Astrocyte of the spinal cord (primary cell): ENCODE measurements around the gene MAP4K1.

ENCODE experiments used
- DNase-seq: peaks from one replicate; pipeline ENCODE4 v3.0.0; 2011; ENCODE audit warnings: low read depth, low spot score
- H3K4me3 ChIP-seq: 2 replicates; pipeline ENCODE4 v1.5.1; 2011; ENCODE audit warnings: low read depth, mild to moderate bottlenecking, low read length, moderate library complexity
- CTCF ChIP-seq: IDR thresholded peaks from 2 replicates; pipeline ENCODE4 v1.5.1; 2012; ENCODE audit warnings: low read depth, mild to moderate bottlenecking, low read length, inconsistent platforms
- in situ Hi-C: cut with HindIII; loops from 2 replicates; pipeline ENCODE4 v1.10.0; 2017; ENCODE audit warnings: low sequenced_read_pairs

Gene MAP4K1

GRCh38 chr19:38571682-38572081, 46.1 kb downstream of the MAP4K1 start:
- no peak for TF ChIP-seq CTCF

GRCh38 chr19:38569368-38569983, 48.3 kb downstream of the MAP4K1 start:
- H3K4me3 ChIP-seq: no peak overlapping the region
- no peak for DNase-seq
- TF ChIP-seq CTCF: no peak
- in situ Hi-C loops: no loop called here

More at GRCh38 chr19:38571682-38572081, 46.1 kb downstream of the MAP4K1 start:
- H3K4me3 ChIP-seq: no peak overlapping the region
- in situ Hi-C loops: no loop called here
- DNase-seq: no peak

- in situ Hi-C loops: no loop called here
- no peak for TF ChIP-seq CTCF
- DNase-seq: no peak
- no peak overlapping the region for H3K4me3 ChIP-seq
Measured at GRCh38 chr19:38565691-38566105, 52.1 kb downstream of the MAP4K1 start.

GRCh38 chr19:38564981-38565690, 52.6 kb downstream of the MAP4K1 start:
- in situ Hi-C loops: no loop called here
- no peak overlapping the region for H3K4me3 ChIP-seq
- no peak for DNase-seq
- no peak for TF ChIP-seq CTCF

GRCh38 chr19:38563475-38563874, 54.3 kb downstream of the MAP4K1 start:
- no peak overlapping the region for H3K4me3 ChIP-seq
- no peak for TF ChIP-seq CTCF
- in situ Hi-C loops: no loop called here
- no peak for DNase-seq

- in situ Hi-C loops: no loop called here
- no peak overlapping the region for H3K4me3 ChIP-seq
- no peak for TF ChIP-seq CTCF
- DNase-seq: no peak
Measured at GRCh38 chr19:38562096-38562495, 55.7 kb downstream of the MAP4K1 start.
